ENCODE results near the gene PNLIPRP1.

GRCh38 chr10:116612107-116612769 is 21.5 kb downstream of the PNLIPRP1 start:
- no peak for TF ChIP-seq FOXK2 (IDR thresholded peaks at IDR 0.05)
- no peak for TF ChIP-seq ARNT (IDR thresholded peaks at IDR 0.05)
- TF ChIP-seq SUZ12 (IDR thresholded peaks at IDR 0.05) = no peak
- no peak for TF ChIP-seq FOXM1 (IDR thresholded peaks at IDR 0.05; ENCODE audit: borderline replicate concordance)
